NK-92 treated with Interleukin-12 subunit alpha and Interleukin-12 subunit beta, amount 100 ng/mL, for 24 hours (cell line): Measurements from ENCODE around the gene DDR1.
"Not testable (repeated sequence)": the region's sequence is repeated elsewhere in the genome, so short reads cannot be mapped to it uniquely, and the experiment has no call there.

Experiments used
- DNase-seq: peaks from one replicate; lab custom pipeline; 2025; lab: John Stamatoyannopoulos, UW

DDR1 gene

GRCh38 chr6:30883685-30884520 is at the start of gene DDR1:
TSS of gene DDR1 (plus strand) at chr6:30884519. CDS start at chr6:30888730, 4,211 bp downstream.
- DNase-seq: no peak

DNA sequence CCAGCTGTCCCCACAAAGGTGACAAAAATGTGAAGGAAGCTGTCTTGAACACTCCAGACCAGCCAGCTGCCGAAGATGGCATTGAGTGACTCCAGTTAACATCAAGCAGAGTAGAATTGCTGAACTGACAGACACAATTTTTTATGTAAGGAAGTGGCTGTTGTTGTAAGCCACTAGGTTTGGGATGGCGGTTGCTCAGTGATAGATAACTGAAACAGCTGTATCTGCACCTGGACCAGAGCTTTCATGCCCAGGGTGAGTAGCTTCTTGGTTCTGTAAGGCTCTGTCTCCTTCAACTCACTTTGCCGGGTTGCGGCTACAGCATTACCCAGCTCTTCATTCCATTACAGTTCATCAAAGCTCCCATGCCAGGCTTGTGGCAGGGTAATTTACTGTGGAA is 49.7 kb upstream of the DDR1 start:
- DNase-seq: no peak

DNA sequence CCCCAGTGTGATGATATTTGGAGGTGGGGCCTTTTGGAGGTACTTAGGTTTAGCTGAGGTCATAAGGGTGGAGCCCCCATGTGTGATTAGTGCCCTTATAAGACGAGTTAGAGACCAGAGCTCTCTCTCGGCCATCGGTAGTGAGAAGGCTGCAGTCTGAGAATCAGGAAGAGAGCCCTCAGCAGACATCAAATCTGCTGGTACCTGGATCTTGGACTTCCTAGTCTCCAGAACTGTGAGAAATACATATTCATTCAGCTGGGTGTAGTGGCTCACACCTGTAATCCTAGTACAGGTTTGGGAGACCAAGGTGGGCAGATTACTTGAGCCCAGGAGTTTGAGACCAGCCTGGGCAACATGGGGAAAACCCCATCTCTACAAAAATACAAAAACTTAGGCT is 48.7 kb upstream of the DDR1 start:
- no peak for DNase-seq

GRCh38 chr6:30836431-30836866 is 47.9 kb upstream of the DDR1 start:
- no peak for DNase-seq

GRCh38 chr6:30836957-30837356 is 47.4 kb upstream of the DDR1 start:
- DNase-seq: no peak

GRCh38 chr6:30837432-30837831 is 46.9 kb upstream of the DDR1 start:
- DNase-seq: no peak

DNA sequence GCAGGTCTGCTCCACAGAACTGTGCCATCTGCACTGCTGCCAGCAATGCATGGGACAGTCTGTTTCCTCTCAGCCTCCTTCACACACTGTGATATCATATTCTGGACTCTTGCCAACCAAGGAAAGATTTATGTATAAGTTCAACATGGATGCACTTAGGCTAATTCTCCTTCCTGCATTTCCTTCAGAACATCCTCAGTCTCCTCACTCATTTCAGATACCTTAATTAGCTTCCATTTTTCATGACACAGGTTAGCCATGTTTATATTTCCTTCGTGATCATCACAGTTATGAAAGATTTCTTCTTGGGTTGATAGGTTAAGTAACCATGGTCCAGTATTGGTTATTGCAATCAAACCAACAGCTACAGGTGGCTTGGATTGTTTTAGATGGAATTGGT is 46.4 kb upstream of the DDR1 start:
- no peak for DNase-seq

- DNase-seq: no peak
Observed at GRCh38 chr6:30839671-30840070, 44.6 kb upstream of the DDR1 start.

GRCh38 chr6:30840084-30840934 is 44.0 kb upstream of the DDR1 start:
- no peak for DNase-seq

- DNase-seq: no peak
Observed at GRCh38 chr6:30840935-30841643, 43.2 kb upstream of the DDR1 start.

- DNase-seq: peak; percentile 46
Observed at GRCh38 chr6:30841644-30842504, 42.4 kb upstream of the DDR1 start.

- DNase-seq: no peak
Observed at GRCh38 chr6:30842754-30843610, 41.3 kb upstream of the DDR1 start.

DNA sequence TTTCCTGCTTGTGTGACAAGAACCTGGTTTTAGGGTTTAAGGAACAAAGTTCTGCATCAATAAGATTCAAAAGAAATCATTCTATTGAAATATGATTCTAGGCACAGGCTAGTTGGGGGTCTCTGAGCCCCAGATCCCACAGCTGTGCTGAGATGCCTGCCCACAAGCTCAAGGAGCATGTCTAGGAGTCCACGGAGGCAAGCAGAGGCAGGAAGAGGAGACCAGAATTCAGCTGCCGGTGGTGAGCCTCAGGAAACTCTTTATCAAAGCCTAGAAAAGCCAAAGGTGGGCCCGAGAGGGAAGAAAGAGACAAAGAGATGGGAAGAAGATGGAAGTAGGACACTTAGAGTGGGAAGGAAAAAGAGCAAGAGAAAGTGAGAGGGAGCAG is 40.7 kb upstream of the DDR1 start:
- DNase-seq: no peak

DNA sequence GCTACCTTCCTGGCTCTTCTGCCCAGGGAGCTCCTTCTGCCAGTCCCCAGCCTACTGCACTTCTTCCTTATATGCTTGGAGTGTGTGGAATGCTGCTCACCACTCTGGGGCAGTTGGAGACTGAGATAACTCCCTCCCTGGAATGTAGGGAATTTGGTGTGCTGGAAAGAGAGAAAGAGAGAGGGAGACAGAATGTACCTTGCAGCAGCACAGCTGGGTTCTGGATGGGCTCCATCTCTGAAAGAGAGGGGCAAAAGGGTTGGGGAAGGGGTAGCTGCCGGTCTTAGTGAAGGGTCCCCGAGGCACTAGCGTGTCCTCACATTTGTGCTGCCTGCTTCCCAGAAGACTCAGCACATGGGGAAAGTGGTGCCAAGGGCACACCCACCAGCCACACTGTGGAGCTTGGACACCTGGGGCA is 40.2 kb upstream of the DDR1 start:
- DNase-seq: no peak

DNA sequence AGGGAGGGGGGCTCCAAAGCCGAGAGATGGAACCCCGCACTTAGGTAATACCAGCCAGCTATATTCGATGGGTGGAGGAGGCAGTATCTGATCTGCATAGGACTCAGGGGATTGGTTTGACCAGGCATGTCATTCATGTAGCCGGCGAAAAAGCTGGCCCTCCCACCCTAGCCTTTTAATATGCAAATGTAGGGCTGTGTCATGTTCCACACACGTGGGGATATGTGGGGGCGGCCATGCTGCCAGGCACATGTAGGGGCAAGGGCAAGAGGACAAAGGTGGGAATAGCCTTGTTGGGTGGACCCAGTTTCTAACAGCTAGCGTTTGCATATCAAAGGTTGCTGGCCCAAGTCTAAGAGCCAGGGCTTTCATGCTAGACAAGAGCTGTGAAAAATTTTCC is 39.1 kb upstream of the DDR1 start:
- DNase-seq: no peak

- DNase-seq: no peak
Observed at GRCh38 chr6:30847421-30847970, 36.8 kb upstream of the DDR1 start.

GRCh38 chr6:30847971-30848436 is 36.3 kb upstream of the DDR1 start:
- no peak for DNase-seq

- no peak for DNase-seq
Observed at GRCh38 chr6:30849903-30850651, 34.2 kb upstream of the DDR1 start.

DNA sequence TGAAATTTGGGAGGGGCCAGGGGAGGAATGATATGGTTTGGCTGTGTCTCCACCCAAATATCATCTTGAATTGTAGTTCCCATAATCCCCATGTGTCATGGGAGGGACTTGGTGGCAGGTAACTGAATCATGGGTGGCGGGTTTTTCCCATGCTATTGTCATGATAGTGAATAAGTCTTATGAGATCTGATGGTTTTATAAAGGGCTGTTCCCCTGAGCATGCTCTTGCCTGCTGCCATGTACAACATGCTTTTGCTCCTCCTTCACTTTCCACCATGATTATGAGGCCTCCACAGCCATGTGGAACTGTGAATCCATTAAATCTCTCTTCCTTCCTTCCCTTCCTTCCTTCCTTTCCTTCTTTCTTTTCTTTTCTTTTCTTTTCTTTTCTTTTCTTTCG is 31.9 kb upstream of the DDR1 start:
- DNase-seq: not testable (repeated sequence)
